SU-DHL-6 (cell line): Measurements from ENCODE around the gene POU6F2.

Source experiments
- H2AFZ ChIP-seq: fragments of 200-600 bp; sonication (generic); 2 replicates; pipeline ENCODE4 v1.6.1; 2014; ENCODE audit warnings: low read depth, mild to moderate bottlenecking, moderate library complexity, mixed read lengths, antibody characterized with exemption, low read length; ENCODE audit not compliant: severe bottlenecking
- H3F3A ChIP-seq: fragments of 200-600 bp; shearing (Covaris generic); 2 replicates; pipeline ENCODE4 v1.6.0; 2016; ENCODE audit warnings: antibody characterized with exemption, mild to moderate bottlenecking; ENCODE audit not compliant: insufficient read depth
- H3K27ac ChIP-seq: fragments of 200-600 bp; sonication (generic); 2 replicates; pipeline ENCODE4 v1.5.1; 2016; ENCODE audit warnings: low read depth, mild to moderate bottlenecking, low read length, moderate library complexity, mixed read lengths
- H3K27me3 ChIP-seq: fragments of 200-600 bp; sonication (generic), shearing (Covaris generic); 2 replicates; pipeline ENCODE4 v1.6.0; 2014; ENCODE audit warnings: mild to moderate bottlenecking, low read length
- H3K36me3 ChIP-seq: fragments of 200-600 bp; sonication (generic); 2 replicates; pipeline ENCODE4 v1.6.1; 2014; ENCODE audit warnings: mild to moderate bottlenecking, low read length, mixed read lengths
- H3K4me2 ChIP-seq: fragments of 300-600, 200-600 bp; shearing (Covaris generic), sonication (generic); 2 replicates; pipeline ENCODE4 v1.6.0; 2014; ENCODE audit warnings: low read length, low read depth, mild to moderate bottlenecking; ENCODE audit not compliant: poor library complexity, severe bottlenecking
- H3K4me3 ChIP-seq: fragments of 200-600 bp; sonication (generic); 2 replicates; pipeline ENCODE4 v1.5.1; 2014; ENCODE audit warnings: antibody characterized with exemption, low read length, mild to moderate bottlenecking, mixed read lengths; ENCODE audit not compliant: insufficient read depth, poor library complexity, severe bottlenecking
- H3K79me2 ChIP-seq: fragments of 200-600 bp; sonication (generic); 2 replicates; pipeline ENCODE4 v1.6.1; 2014; ENCODE audit warnings: mild to moderate bottlenecking, low read length, moderate library complexity; ENCODE audit not compliant: insufficient read depth
- H3K9ac ChIP-seq: fragments of 200-600 bp; sonication (generic); 2 replicates; pipeline ENCODE4 v1.7.0; 2014; ENCODE audit warnings: mild to moderate bottlenecking, low read length
- H3K9me2 ChIP-seq: fragments of 200-600 bp; sonication (generic); replicated peaks from 2 replicates; pipeline ENCODE4 v1.6.1; 2014; ENCODE audit warnings: low read length; ENCODE audit not compliant: insufficient read depth
- H3K9me3 ChIP-seq: fragments of 200-600 bp; sonication (generic); 2 replicates; pipeline ENCODE4 v1.6.1; 2014; ENCODE audit warnings: low read length, mixed read lengths; ENCODE audit not compliant: insufficient read depth
- H4K20me1 ChIP-seq: fragments of 200-600 bp; sonication (generic); 2 replicates; pipeline ENCODE4 v1.6.1; 2014; ENCODE audit warnings: low read depth, mild to moderate bottlenecking, antibody characterized with exemption, low read length, moderate library complexity, mixed read lengths
- EZH2phosphoT487 ChIP-seq: fragments of 200-600 bp; sonication (generic), shearing (Covaris generic); conservative IDR thresholded peaks from 2 replicates; pipeline ENCODE4 v1.6.1; 2018; ENCODE audit warnings: mild to moderate bottlenecking, antibody characterized with exemption, low read length, moderate library complexity, mixed read lengths
- TF ChIP-seq, protein P1 (sequence below): fragments of 200-600 bp; sonication (generic); IDR thresholded peaks from one replicate; pipeline ENCODE4 v1.5.1; 2017; ENCODE audit warnings: antibody characterized with exemption, mild to moderate bottlenecking, low read length, moderate library complexity; ENCODE audit not compliant: insufficient read depth, poor library complexity, severe bottlenecking

Gene POU6F2

GRCh38 chr7:39221901-39222300 is 244.2 kb downstream of the POU6F2 start:
- H3K9me2 ChIP-seq = no peaks in the 10 kb centered on the region
- no peaks in the 10 kb centered on the region for H3F3A ChIP-seq
- no peak overlapping the region for H3K9ac ChIP-seq
- H3K27me3 ChIP-seq = no peaks in the 10 kb centered on the region
- no peaks in the 10 kb centered on the region for H3K36me3 ChIP-seq
- no peaks in the 10 kb centered on the region for H4K20me1 ChIP-seq
- no peaks in the 10 kb centered on the region for H3K79me2 ChIP-seq
- no peak overlapping the region for H3K4me3 ChIP-seq
- H3K4me2 ChIP-seq = no peak overlapping the region
- H3K9me3 ChIP-seq = no peaks in the 10 kb centered on the region
- no peak overlapping the region for H2AFZ ChIP-seq
- no peak overlapping the region for H3K27ac ChIP-seq
- TF ChIP-seq, protein P1, sequence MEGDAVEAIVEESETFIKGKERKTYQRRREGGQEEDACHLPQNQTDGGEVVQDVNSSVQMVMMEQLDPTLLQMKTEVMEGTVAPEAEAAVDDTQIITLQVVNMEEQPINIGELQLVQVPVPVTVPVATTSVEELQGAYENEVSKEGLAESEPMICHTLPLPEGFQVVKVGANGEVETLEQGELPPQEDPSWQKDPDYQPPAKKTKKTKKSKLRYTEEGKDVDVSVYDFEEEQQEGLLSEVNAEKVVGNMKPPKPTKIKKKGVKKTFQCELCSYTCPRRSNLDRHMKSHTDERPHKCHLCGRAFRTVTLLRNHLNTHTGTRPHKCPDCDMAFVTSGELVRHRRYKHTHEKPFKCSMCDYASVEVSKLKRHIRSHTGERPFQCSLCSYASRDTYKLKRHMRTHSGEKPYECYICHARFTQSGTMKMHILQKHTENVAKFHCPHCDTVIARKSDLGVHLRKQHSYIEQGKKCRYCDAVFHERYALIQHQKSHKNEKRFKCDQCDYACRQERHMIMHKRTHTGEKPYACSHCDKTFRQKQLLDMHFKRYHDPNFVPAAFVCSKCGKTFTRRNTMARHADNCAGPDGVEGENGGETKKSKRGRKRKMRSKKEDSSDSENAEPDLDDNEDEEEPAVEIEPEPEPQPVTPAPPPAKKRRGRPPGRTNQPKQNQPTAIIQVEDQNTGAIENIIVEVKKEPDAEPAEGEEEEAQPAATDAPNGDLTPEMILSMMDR = no peak
- TF ChIP-seq EZH2phosphoT487 = no peak

DNA sequence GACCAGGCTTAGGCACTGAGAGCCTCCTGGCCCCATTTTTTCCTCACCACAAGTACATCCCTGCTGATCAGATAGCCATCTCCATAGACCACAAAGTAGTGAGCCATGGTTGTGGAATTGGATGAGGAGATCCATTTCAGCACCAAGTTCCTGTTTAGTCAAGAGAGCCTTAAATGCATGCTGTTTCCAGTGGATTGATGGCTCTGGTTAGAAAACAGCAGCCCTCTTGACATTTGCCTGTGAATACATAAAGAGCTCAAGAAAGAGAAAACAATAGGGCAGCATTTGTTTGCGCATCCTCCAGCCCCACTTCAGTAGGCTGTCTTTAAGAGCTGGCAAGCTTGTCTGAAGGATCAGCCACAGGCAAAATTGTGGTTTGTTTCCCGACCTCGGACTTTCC is 251.2 kb downstream of the POU6F2 start:
- H3K27me3 ChIP-seq = no peaks in the 10 kb centered on the region
- no peak overlapping the region for H3K4me3 ChIP-seq
- no peaks in the 10 kb centered on the region for H4K20me1 ChIP-seq
- no peak for TF ChIP-seq EZH2phosphoT487
- TF ChIP-seq, protein P1 = no peak
- H3K9me3 ChIP-seq = no peaks in the 10 kb centered on the region
- H3K36me3 ChIP-seq = no peaks in the 10 kb centered on the region
- no peak overlapping the region for H2AFZ ChIP-seq
- H3K27ac ChIP-seq = no peak overlapping the region
- H3K4me2 ChIP-seq = no peak overlapping the region
- H3K9ac ChIP-seq = no peak overlapping the region
- no peaks in the 10 kb centered on the region for H3K9me2 ChIP-seq
- no peaks in the 10 kb centered on the region for H3K79me2 ChIP-seq
- no peaks in the 10 kb centered on the region for H3F3A ChIP-seq

GRCh38 chr7:39233851-39234529 is 256.3 kb downstream of the POU6F2 start:
- no peak overlapping the region for H3K4me2 ChIP-seq
- no peak overlapping the region for H3K27ac ChIP-seq
- no peaks in the 10 kb centered on the region for H3K79me2 ChIP-seq
- no peaks in the 10 kb centered on the region for H3K9me3 ChIP-seq
- H4K20me1 ChIP-seq = no peaks in the 10 kb centered on the region
- H3K4me3 ChIP-seq = no peak overlapping the region
- no peaks in the 10 kb centered on the region for H3K27me3 ChIP-seq
- no peak for TF ChIP-seq EZH2phosphoT487
- TF ChIP-seq, protein P1 = no peak
- no peaks in the 10 kb centered on the region for H3F3A ChIP-seq
- H3K36me3 ChIP-seq = no peaks in the 10 kb centered on the region
- H2AFZ ChIP-seq = no peak overlapping the region
- H3K9ac ChIP-seq = no peak overlapping the region
- no peaks in the 10 kb centered on the region for H3K9me2 ChIP-seq
